DOHH2 (cell line): ENCODE results near the gene NCKAP5.

Experiments
- EZH2phosphoT487 ChIP-seq: fragments of 200-600 bp; sonication (generic); IDR thresholded peaks from 2 replicates; pipeline ENCODE4 v1.6.1; 2017; ENCODE audit warnings: borderline replicate concordance, mild to moderate bottlenecking, antibody characterized with exemption, low read length, moderate library complexity, mixed read lengths
- TF ChIP-seq, protein P1 (sequence below): fragments of 200-600 bp; sonication (generic); IDR thresholded peaks from one replicate; pipeline ENCODE4 v1.5.1; 2014; ENCODE audit warnings: antibody characterized with exemption, mild to moderate bottlenecking, low read depth, low read length; ENCODE audit not compliant: poor library complexity, severe bottlenecking

- no peak for TF ChIP-seq EZH2phosphoT487
- TF ChIP-seq, protein P1, sequence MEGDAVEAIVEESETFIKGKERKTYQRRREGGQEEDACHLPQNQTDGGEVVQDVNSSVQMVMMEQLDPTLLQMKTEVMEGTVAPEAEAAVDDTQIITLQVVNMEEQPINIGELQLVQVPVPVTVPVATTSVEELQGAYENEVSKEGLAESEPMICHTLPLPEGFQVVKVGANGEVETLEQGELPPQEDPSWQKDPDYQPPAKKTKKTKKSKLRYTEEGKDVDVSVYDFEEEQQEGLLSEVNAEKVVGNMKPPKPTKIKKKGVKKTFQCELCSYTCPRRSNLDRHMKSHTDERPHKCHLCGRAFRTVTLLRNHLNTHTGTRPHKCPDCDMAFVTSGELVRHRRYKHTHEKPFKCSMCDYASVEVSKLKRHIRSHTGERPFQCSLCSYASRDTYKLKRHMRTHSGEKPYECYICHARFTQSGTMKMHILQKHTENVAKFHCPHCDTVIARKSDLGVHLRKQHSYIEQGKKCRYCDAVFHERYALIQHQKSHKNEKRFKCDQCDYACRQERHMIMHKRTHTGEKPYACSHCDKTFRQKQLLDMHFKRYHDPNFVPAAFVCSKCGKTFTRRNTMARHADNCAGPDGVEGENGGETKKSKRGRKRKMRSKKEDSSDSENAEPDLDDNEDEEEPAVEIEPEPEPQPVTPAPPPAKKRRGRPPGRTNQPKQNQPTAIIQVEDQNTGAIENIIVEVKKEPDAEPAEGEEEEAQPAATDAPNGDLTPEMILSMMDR: no peak
These were observed 251.7 kb downstream of the NCKAP5 start for GRCh38 chr2:133316557-133316956.
